ENCODE measurements around the gene AGBL5.
A peak's percentile ranks its signal among the peaks of the same experiment; 100 is the strongest.

AGBL5 gene

GRCh38 chr2:27050996-27051901 lies at the start of gene AGBL5:
Gene AGBL5, plus strand, starts transcription at chr2:27051668. Its CDS starts 1,291 bp downstream, at chr2:27052959.
- peak; percentile 84 for DNase-seq (ENCODE audit: extremely low read depth, low read depth)
- TF ChIP-seq CTCF (IDR thresholded peaks at IDR 0.05; ENCODE audit: low read depth, low read length) = no peak

- DNase-seq (ENCODE audit: extremely low read depth, low read depth) = no peak
- TF ChIP-seq CTCF (IDR thresholded peaks at IDR 0.05; ENCODE audit: low read depth, low read length) = no peak
These were observed 49.5 kb upstream of the AGBL5 start for GRCh38 chr2:27001950-27002349.

GRCh38 chr2:27003007-27003406 lies 48.5 kb upstream of the AGBL5 start:
- no peak for TF ChIP-seq CTCF (IDR thresholded peaks at IDR 0.05; ENCODE audit: low read depth, low read length)
- DNase-seq (ENCODE audit: extremely low read depth, low read depth) = no peak

GRCh38 chr2:27003857-27004256 lies 47.6 kb upstream of the AGBL5 start:
- TF ChIP-seq CTCF (IDR thresholded peaks at IDR 0.05; ENCODE audit: low read depth, low read length) = no peak
- no peak for DNase-seq (ENCODE audit: extremely low read depth, low read depth)

GRCh38 chr2:27006602-27007415 lies 44.7 kb upstream of the AGBL5 start:
- TF ChIP-seq CTCF (IDR thresholded peaks at IDR 0.05; ENCODE audit: low read depth, low read length) = no peak
- no peak for DNase-seq (ENCODE audit: extremely low read depth, low read depth)

GRCh38 chr2:27007416-27008374 lies 43.8 kb upstream of the AGBL5 start:
- no peak for DNase-seq (ENCODE audit: extremely low read depth, low read depth)

More at GRCh38 chr2:27007416-27008374, 43.8 kb upstream of the AGBL5 start:
- TF ChIP-seq CTCF (IDR thresholded peaks at IDR 0.05; ENCODE audit: low read depth, low read length) = no peak
